GM23338 (cell line): ENCODE results near the gene CEP85. TPM values are rescaled to one million over a fixed set of nuclear protein-coding genes. Genes with fewer than 3 reads are reported as not detected.

Experiments used
- ATAC-seq: fragments of 200-7000 bp; cut with Tn5 transposase; 3 replicates; pipeline ENCODE4 v1.9.1; 2020
- DNase-seq: peaks from one replicate; pipeline ENCODE4 v3.0.0-alpha.2; 2015; ENCODE audit warnings: low spot score
- H2AFZ ChIP-seq: fragments of 200-600 bp; sonication (generic); 2 replicates; pipeline ENCODE4 v1.8.0; 2016; ENCODE audit warnings: antibody characterized with exemption, mild to moderate bottlenecking, moderate library complexity
- H3F3A ChIP-seq: fragments of 200-600 bp; sonication (generic); replicated peaks from 2 replicates; pipeline ENCODE4 v1.8.0; 2017; ENCODE audit warnings: antibody characterized with exemption, mixed run types, low read depth
- H3K27ac ChIP-seq: fragments of 200-600 bp; sonication (generic); 2 replicates; pipeline ENCODE4 v1.6.1; 2016; ENCODE audit warnings: low read depth
- H3K27me3 ChIP-seq: fragments of 200-600 bp; sonication (generic); 2 replicates; pipeline ENCODE4 v1.8.0; 2016; ENCODE audit warnings: mild to moderate bottlenecking, mixed run types, moderate library complexity; ENCODE audit not compliant: insufficient read depth
- H3K36me3 ChIP-seq: fragments of 200-600 bp; sonication (generic); 2 replicates; pipeline ENCODE4 v1.8.0; 2016; ENCODE audit warnings: mild to moderate bottlenecking; ENCODE audit not compliant: insufficient read depth
- H3K4me1 ChIP-seq: fragments of 200-600 bp; sonication (generic); 2 replicates; pipeline ENCODE4 v1.8.0; 2016; ENCODE audit warnings: mild to moderate bottlenecking, moderate library complexity; ENCODE audit not compliant: insufficient read depth
- H3K4me2 ChIP-seq: fragments of 200-600 bp; sonication (generic); 2 replicates; pipeline ENCODE4 v1.7.1; 2017; ENCODE audit warnings: mixed run types
- H3K4me3 ChIP-seq: fragments of 200-600 bp; sonication (generic); 2 replicates; pipeline ENCODE4 v1.6.1; 2016; ENCODE audit warnings: mixed run types
- H3K79me2 ChIP-seq: fragments of 200-600 bp; sonication (generic); replicated peaks from 2 replicates; pipeline ENCODE4 v1.8.0; 2017; ENCODE audit warnings: mild to moderate bottlenecking; ENCODE audit not compliant: insufficient read depth
- H3K9me2 ChIP-seq: fragments of 200-600 bp; sonication (generic); 2 replicates; pipeline ENCODE4 v1.8.0; 2017; ENCODE audit not compliant: insufficient read depth
- H4K20me1 ChIP-seq: fragments of 200-600 bp; sonication (generic); replicated peaks from 2 replicates; pipeline ENCODE4 v1.8.0; 2017; ENCODE audit warnings: mild to moderate bottlenecking; ENCODE audit not compliant: insufficient read depth
- H3K27ac Mint-ChIP-seq: 2 replicates; pipeline ENCODE4 v1.8.0; 2020; ENCODE audit warnings: inconsistent platforms, mild to moderate bottlenecking, moderate library complexity, mixed read lengths
- H3K27me3 Mint-ChIP-seq: 3 replicates; pipeline ENCODE4 v1.8.0; 2022; ENCODE audit warnings: low read depth, mild to moderate bottlenecking, moderate library complexity, mixed read lengths, inconsistent platforms; ENCODE audit not compliant: insufficient read depth, poor library complexity
- H3K36me3 Mint-ChIP-seq: 3 replicates; pipeline ENCODE4 v1.8.0; 2021; ENCODE audit warnings: low read depth, mild to moderate bottlenecking, inconsistent platforms, moderate library complexity, mixed read lengths
- H3K4me1 Mint-ChIP-seq: 3 replicates; pipeline ENCODE4 v1.8.0; 2020; ENCODE audit warnings: mild to moderate bottlenecking, inconsistent platforms, mixed read lengths
- H3K4me3 Mint-ChIP-seq: 3 replicates; pipeline ENCODE4 v1.8.0; 2021; ENCODE audit warnings: moderate library complexity, mild to moderate bottlenecking, inconsistent platforms, mixed read lengths
- H3K9me3 Mint-ChIP-seq: 3 replicates; pipeline ENCODE4 v1.8.0; 2020; ENCODE audit warnings: moderate library complexity, mild to moderate bottlenecking, inconsistent platforms, mixed read lengths
- CREB1 ChIP-seq: fragments of 250-450 bp; sonication (Bioruptor Pico); IDR thresholded peaks from 2 replicates; pipeline ENCODE4 v1.5.0; 2020; ENCODE audit warnings: low read depth, mild to moderate bottlenecking, moderate library complexity
- EZH2 ChIP-seq: fragments of 200-600 bp; sonication (generic); IDR thresholded peaks from one replicate; pipeline ENCODE4 v1.8.0; 2017; ENCODE audit warnings: antibody characterized with exemption, mild to moderate bottlenecking, low read depth; ENCODE audit not compliant: unreplicated experiment
- EZH2phosphoT487 ChIP-seq: fragments of 200-600 bp; sonication (generic); IDR thresholded peaks from one replicate; pipeline ENCODE4 v1.8.1; 2018; ENCODE audit warnings: antibody characterized with exemption; ENCODE audit not compliant: unreplicated experiment
- POLR2AphosphoS5 ChIP-seq: IDR thresholded peaks from 2 replicates; pipeline ENCODE4 v1.6.1; 2016; ENCODE audit warnings: antibody characterized with exemption, low read depth
- STAT1 ChIP-seq: IDR thresholded peaks from one replicate; pipeline ENCODE4 v1.6.1; 2016; ENCODE audit warnings: antibody characterized with exemption; ENCODE audit not compliant: unreplicated experiment
- ZNF114 ChIP-seq: fragments of 250-450 bp; sonication (Bioruptor Pico); IDR thresholded peaks from 2 replicates; pipeline ENCODE4 v1.5.0; 2020; ENCODE audit warnings: mild to moderate bottlenecking, moderate library complexity
- polyA plus RNA-seq: library from polyadenylated mRNA; unstranded; fragments of >200 nt; fragmentation: Nextera tagmentation; extraction: Ambion mirVana; gene quantifications from 2 replicates; pipeline ENCODE4 v1.2.1, GENCODE V29; 2016
- total RNA-seq: library from RNA; depleted of rRNA; stranded (reverse); fragments of >200 nt; shearing (Covaris generic); gene quantifications from 2 replicates; pipeline ENCODE4 v1.2.3, GENCODE V29; 2014
- TF ChIP-seq, protein P1 (sequence below), 2 experiments: fragments of 200-600 bp in 1 of 2; sonication (generic) in 1 of 2; conservative IDR thresholded peaks; 2 replicates each; pipeline versions ENCODE4 v1.5.1 to v1.6.1; 2016 to 2017; ENCODE audit warnings: antibody characterized with exemption in 2 of 2, low read depth in 2 of 2, mild to moderate bottlenecking in 2 of 2, moderate library complexity in 1 of 2
- TF ChIP-seq, protein P2 (sequence below): fragments of 250-450 bp; sonication (Bioruptor Pico); IDR thresholded peaks from 2 replicates; pipeline ENCODE4 v1.5.0; 2020; ENCODE audit warnings: mild to moderate bottlenecking, moderate library complexity
- TF ChIP-seq, protein P3 (sequence below): IDR thresholded peaks from one replicate; pipeline ENCODE4 v1.6.1; 2018; ENCODE audit warnings: antibody characterized with exemption; ENCODE audit not compliant: unreplicated experiment

CEP85 gene
- total and polyA plus RNA-seq, 2 experiments from 2014 or later, result 12.8 to 36.8 TPM

DNA sequence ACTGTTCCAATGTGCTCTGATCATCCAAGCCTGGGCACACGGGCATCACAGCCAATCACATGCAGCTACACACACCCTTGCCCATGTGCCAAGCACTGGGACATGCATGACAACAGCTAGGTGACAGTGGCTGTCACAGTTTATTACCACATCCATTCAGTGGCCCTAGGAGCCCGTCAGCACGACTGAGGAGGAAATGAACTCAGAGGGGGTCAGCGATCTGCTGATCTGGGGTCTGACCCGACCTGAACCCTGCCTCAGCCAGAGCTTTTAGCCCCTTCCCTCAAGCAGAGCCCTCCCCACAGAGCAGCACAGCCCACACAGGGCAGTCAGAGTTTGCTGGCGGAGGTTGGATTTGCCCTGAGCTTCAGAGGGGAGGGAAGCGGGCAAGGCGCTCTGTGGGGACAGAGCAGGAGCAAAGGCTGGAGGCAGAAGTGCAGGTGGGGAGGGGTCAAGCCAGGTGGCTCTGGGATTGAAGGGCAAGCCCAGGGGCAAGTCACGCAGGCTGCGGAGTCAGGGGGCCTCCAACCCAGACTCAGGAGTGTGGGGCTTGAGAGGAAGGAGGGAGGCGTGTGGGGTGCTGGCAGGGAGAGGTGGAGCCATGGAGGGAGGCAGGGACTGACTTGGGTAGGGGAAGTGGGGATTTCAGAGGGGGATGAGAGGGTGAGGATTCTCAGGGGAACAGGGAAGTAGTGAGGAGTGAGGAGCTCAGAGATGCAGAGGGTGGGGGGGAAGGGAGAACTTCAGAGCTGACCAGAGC is 56.3 kb downstream of the CEP85 start:
- Mint-ChIP-seq H3K36me3 (no peaks in the 10 kb centered on the region; the same call in 2 of the 3 replicates), H3K27me3 (peaks cover 3% of the 10 kb centered on the region), H3K4me3 (0 out of 3 replicates have a peak overlapping the region, but pooled peaks have one; percentile 21), H3K4me1 (peaks cover 27% of the 10 kb centered on the region), H3K27ac (peak overlapping the region; percentile 24; the same call in 1 of the 2 replicates), H3K9me3 (no peaks in the 10 kb centered on the region)
- TF ChIP-seq EZH2, result no peak
- TF ChIP-seq, protein P1, sequence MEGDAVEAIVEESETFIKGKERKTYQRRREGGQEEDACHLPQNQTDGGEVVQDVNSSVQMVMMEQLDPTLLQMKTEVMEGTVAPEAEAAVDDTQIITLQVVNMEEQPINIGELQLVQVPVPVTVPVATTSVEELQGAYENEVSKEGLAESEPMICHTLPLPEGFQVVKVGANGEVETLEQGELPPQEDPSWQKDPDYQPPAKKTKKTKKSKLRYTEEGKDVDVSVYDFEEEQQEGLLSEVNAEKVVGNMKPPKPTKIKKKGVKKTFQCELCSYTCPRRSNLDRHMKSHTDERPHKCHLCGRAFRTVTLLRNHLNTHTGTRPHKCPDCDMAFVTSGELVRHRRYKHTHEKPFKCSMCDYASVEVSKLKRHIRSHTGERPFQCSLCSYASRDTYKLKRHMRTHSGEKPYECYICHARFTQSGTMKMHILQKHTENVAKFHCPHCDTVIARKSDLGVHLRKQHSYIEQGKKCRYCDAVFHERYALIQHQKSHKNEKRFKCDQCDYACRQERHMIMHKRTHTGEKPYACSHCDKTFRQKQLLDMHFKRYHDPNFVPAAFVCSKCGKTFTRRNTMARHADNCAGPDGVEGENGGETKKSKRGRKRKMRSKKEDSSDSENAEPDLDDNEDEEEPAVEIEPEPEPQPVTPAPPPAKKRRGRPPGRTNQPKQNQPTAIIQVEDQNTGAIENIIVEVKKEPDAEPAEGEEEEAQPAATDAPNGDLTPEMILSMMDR (conservative IDR thresholded peaks at IDR 0.05; ENCODE audit: low read depth in 2 of 2), result no peak
- TF ChIP-seq STAT1, result no peak
- TF ChIP-seq POLR2AphosphoS5, result no peak
- no peak for TF ChIP-seq CREB1 (CRISPR knock-in tag)
- TF ChIP-seq, protein P2, sequence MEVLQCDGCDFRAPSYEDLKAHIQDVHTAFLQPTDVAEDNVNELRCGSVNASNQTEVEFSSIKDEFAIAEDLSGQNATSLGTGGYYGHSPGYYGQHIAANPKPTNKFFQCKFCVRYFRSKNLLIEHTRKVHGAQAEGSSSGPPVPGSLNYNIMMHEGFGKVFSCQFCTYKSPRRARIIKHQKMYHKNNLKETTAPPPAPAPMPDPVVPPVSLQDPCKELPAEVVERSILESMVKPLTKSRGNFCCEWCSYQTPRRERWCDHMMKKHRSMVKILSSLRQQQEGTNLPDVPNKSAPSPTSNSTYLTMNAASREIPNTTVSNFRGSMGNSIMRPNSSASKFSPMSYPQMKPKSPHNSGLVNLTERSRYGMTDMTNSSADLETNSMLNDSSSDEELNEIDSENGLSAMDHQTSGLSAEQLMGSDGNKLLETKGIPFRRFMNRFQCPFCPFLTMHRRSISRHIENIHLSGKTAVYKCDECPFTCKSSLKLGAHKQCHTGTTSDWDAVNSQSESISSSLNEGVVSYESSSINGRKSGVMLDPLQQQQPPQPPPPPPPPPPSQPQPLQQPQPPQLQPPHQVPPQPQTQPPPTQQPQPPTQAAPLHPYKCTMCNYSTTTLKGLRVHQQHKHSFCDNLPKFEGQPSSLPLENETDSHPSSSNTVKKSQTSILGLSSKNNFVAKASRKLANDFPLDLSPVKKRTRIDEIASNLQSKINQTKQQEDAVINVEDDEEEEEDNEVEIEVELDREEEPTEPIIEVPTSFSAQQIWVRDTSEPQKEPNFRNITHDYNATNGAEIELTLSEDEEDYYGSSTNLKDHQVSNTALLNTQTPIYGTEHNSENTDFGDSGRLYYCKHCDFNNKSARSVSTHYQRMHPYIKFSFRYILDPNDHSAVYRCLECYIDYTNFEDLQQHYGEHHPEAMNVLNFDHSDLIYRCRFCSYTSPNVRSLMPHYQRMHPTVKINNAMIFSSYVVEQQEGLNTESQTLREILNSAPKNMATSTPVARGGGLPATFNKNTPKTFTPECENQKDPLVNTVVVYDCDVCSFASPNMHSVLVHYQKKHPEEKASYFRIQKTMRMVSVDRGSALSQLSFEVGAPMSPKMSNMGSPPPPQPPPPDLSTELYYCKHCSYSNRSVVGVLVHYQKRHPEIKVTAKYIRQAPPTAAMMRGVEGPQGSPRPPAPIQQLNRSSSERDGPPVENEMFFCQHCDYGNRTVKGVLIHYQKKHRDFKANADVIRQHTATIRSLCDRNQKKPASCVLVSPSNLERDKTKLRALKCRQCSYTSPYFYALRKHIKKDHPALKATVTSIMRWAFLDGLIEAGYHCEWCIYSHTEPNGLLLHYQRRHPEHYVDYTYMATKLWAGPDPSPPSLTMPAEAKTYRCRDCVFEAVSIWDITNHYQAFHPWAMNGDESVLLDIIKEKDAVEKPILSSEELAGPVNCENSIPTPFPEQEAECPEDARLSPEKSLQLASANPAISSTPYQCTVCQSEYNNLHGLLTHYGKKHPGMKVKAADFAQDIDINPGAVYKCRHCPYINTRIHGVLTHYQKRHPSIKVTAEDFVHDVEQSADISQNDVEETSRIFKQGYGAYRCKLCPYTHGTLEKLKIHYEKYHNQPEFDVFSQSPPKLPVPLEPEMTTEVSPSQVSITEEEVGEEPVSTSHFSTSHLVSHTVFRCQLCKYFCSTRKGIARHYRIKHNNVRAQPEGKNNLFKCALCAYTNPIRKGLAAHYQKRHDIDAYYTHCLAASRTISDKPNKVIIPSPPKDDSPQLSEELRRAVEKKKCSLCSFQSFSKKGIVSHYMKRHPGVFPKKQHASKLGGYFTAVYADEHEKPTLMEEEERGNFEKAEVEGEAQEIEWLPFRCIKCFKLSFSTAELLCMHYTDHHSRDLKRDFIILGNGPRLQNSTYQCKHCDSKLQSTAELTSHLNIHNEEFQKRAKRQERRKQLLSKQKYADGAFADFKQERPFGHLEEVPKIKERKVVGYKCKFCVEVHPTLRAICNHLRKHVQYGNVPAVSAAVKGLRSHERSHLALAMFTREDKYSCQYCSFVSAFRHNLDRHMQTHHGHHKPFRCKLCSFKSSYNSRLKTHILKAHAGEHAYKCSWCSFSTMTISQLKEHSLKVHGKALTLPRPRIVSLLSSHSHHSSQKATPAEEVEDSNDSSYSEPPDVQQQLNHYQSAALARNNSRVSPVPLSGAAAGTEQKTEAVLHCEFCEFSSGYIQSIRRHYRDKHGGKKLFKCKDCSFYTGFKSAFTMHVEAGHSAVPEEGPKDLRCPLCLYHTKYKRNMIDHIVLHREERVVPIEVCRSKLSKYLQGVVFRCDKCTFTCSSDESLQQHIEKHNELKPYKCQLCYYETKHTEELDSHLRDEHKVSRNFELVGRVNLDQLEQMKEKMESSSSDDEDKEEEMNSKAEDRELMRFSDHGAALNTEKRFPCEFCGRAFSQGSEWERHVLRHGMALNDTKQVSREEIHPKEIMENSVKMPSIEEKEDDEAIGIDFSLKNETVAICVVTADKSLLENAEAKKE (CRISPR knock-in tag), result no peak
- TF ChIP-seq, protein P3, sequence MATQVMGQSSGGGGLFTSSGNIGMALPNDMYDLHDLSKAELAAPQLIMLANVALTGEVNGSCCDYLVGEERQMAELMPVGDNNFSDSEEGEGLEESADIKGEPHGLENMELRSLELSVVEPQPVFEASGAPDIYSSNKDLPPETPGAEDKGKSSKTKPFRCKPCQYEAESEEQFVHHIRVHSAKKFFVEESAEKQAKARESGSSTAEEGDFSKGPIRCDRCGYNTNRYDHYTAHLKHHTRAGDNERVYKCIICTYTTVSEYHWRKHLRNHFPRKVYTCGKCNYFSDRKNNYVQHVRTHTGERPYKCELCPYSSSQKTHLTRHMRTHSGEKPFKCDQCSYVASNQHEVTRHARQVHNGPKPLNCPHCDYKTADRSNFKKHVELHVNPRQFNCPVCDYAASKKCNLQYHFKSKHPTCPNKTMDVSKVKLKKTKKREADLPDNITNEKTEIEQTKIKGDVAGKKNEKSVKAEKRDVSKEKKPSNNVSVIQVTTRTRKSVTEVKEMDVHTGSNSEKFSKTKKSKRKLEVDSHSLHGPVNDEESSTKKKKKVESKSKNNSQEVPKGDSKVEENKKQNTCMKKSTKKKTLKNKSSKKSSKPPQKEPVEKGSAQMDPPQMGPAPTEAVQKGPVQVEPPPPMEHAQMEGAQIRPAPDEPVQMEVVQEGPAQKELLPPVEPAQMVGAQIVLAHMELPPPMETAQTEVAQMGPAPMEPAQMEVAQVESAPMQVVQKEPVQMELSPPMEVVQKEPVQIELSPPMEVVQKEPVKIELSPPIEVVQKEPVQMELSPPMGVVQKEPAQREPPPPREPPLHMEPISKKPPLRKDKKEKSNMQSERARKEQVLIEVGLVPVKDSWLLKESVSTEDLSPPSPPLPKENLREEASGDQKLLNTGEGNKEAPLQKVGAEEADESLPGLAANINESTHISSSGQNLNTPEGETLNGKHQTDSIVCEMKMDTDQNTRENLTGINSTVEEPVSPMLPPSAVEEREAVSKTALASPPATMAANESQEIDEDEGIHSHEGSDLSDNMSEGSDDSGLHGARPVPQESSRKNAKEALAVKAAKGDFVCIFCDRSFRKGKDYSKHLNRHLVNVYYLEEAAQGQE, result no peak
- no peak for TF ChIP-seq ZNF114 (CRISPR knock-in tag)
- no peak for TF ChIP-seq EZH2phosphoT487
- H4K20me1 ChIP-seq, result 0 out of 2 replicates have a peak, but pooled peaks cover 3% of the 10 kb centered on the region
- H3K4me3 ChIP-seq, result no peak overlapping the region
- no peaks in the 10 kb centered on the region for H3K36me3 ChIP-seq
- no peaks in the 10 kb centered on the region for H3K9me2 ChIP-seq
- no peak overlapping the region for H2AFZ ChIP-seq
- peak; percentile 41 for DNase-seq
- H3K4me2 ChIP-seq, result peak overlapping the region; percentile 48; the same call in 1 of the 2 replicates
- no peaks in the 10 kb centered on the region for H3K27me3 ChIP-seq
- no peaks in the 10 kb centered on the region for H3F3A ChIP-seq
- H3K79me2 ChIP-seq, result no peaks in the 10 kb centered on the region
- H3K4me1 ChIP-seq, result peaks cover 7% of the 10 kb centered on the region; the same call in 1 of the 2 replicates
- no peak overlapping the region for H3K27ac ChIP-seq
- peak; percentile 26 for ATAC-seq
